Mesendoderm (in vitro differentiated cells): Measurements from ENCODE around the gene GK2. TPM values are rescaled to one million over a fixed set of nuclear protein-coding genes. Genes with fewer than 3 reads are reported as not detected.
A peak's percentile ranks its signal among the peaks of the same experiment; 100 is the strongest.

Source experiments
- DNase-seq: peaks from one replicate; pipeline ENCODE4 v3.0.0; 2013
- H2AK5ac ChIP-seq: 2 replicates; pipeline ENCODE4 v1.6.1; 2013; ENCODE audit warnings: low read length, inconsistent platforms
- H2BK120ac ChIP-seq: 2 replicates; pipeline ENCODE4 v1.6.1; 2013; ENCODE audit warnings: low read depth, mild to moderate bottlenecking, low read length, moderate library complexity, mixed read lengths
- H2BK15ac ChIP-seq: replicated peaks from 2 replicates; pipeline ENCODE4 v1.6.1; 2013; ENCODE audit warnings: low read depth, mild to moderate bottlenecking, moderate library complexity
- H2BK5ac ChIP-seq: 2 replicates; pipeline ENCODE4 v1.6.1; 2013; ENCODE audit warnings: low read length, inconsistent platforms
- H3K18ac ChIP-seq: 2 replicates; pipeline ENCODE4 v1.6.1; 2013; ENCODE audit warnings: mild to moderate bottlenecking, low read length, mixed read lengths
- H3K23ac ChIP-seq: one replicate; pipeline ENCODE4 v1.6.1; 2013; ENCODE audit warnings: low read length
- H3K27ac ChIP-seq: 2 replicates; pipeline ENCODE4 v1.5.1; 2013; ENCODE audit warnings: low read depth, mild to moderate bottlenecking, inconsistent platforms, low read length, moderate library complexity
- H3K27me3 ChIP-seq: 2 replicates; pipeline ENCODE4 v1.6.1; 2013; ENCODE audit warnings: low read length, control low read depth, mild to moderate bottlenecking, inconsistent platforms; ENCODE audit not compliant: insufficient read depth, poor library complexity
- H3K36me3 ChIP-seq: 2 replicates; pipeline ENCODE4 v1.6.1; 2013; ENCODE audit warnings: low read length, inconsistent platforms; ENCODE audit not compliant: control insufficient read depth, insufficient read depth
- H3K4ac ChIP-seq: one replicate; pipeline ENCODE4 v1.6.1; 2013; ENCODE audit warnings: low read depth, mild to moderate bottlenecking, low read length, moderate library complexity
- H3K4me1 ChIP-seq: 2 replicates; pipeline ENCODE4 v1.6.1; 2013; ENCODE audit warnings: low read depth, low read length, inconsistent platforms; ENCODE audit not compliant: control insufficient read depth
- H3K4me2 ChIP-seq: 2 replicates; pipeline ENCODE4 v1.6.1; 2013; ENCODE audit warnings: low read length
- H3K4me3 ChIP-seq: 2 replicates; pipeline ENCODE4 v1.5.1; 2013; ENCODE audit warnings: mild to moderate bottlenecking, low read length
- H3K56ac ChIP-seq: one replicate; pipeline ENCODE4 v1.6.1; 2013; ENCODE audit warnings: low read length
- H3K79me1 ChIP-seq: 2 replicates; pipeline ENCODE4 v1.6.1; 2013; ENCODE audit warnings: low read length, inconsistent platforms
- H3K79me2 ChIP-seq: 2 replicates; pipeline ENCODE4 v1.6.1; 2013; ENCODE audit warnings: mild to moderate bottlenecking, low read length; ENCODE audit not compliant: control insufficient read depth, insufficient read depth
- H3K9ac ChIP-seq: 2 replicates; pipeline ENCODE4 v1.6.1; 2013; ENCODE audit warnings: low read length, inconsistent platforms
- H4K5ac ChIP-seq: one replicate; pipeline ENCODE4 v1.6.1; 2013; ENCODE audit warnings: low read length
- H4K8ac ChIP-seq: one replicate; pipeline ENCODE4 v1.6.1; 2013; ENCODE audit warnings: low read depth, mild to moderate bottlenecking, control low read depth, low read length, moderate library complexity
- WGBS: extraction: QIAGEN DNeasy Blood & Tissue Kit; methylation state at CpG from one replicate; pipeline ENCODE4 v1.1.7; 2013; ENCODE audit warnings: low lambda C conversion rate, missing lambda C conversion rate; ENCODE audit not compliant: insufficient coverage; ENCODE audit errors: extremely low coverage; 5-methylcytosine and 5-hydroxymethylcytosine counted together
- polyA plus RNA-seq, 2 experiments: library from polyadenylated mRNA; stranded (reverse); fragments of 200-250 nt; gene quantifications; one replicate each; pipeline ENCODE4 v1.2.3, GENCODE V29; 2013

GK2 gene
- polyA plus RNA-seq (2013, experiment 1 of 2) = not detected
- not detected for polyA plus RNA-seq (2013, experiment 2 of 2)

- WGBS = no CpG with 5 or more reads among the region's 16 CpGs
- Histone ChIP-seq H3K23ac (no peak within 1 kb of the TSS), H3K4me1 (no peaks in the 10 kb centered on the region), H2BK15ac (no peak within 1 kb of the TSS), H3K79me2 (no peaks in the 10 kb centered on the region), H3K27me3 (no peaks in the 10 kb centered on the region), H2BK120ac (no peak within 1 kb of the TSS), H4K5ac (no peak within 1 kb of the TSS), H4K8ac (no peak within 1 kb of the TSS), H3K4me2 (no peak within 1 kb of the TSS), H3K36me3 (no peaks in the 10 kb centered on the region), H3K4ac (no peak within 1 kb of the TSS), H3K56ac (no peak within 1 kb of the TSS), H3K9ac (no peak within 1 kb of the TSS), H3K18ac (no peak within 1 kb of the TSS), H3K4me3 (no peak within 1 kb of the TSS), H2BK5ac (no peak within 1 kb of the TSS), H3K27ac (no peak within 1 kb of the TSS), H3K79me1 (no peaks in the 10 kb centered on the region), H2AK5ac (no peak within 1 kb of the TSS)
- no peak for DNase-seq
Measured at GRCh38 chr4:79408063-79408462, at the start of gene GK2. TSS of gene GK2 (minus strand) at chr4:79408228. CDS start at chr4:79408200, 28 bp downstream.

DNA sequence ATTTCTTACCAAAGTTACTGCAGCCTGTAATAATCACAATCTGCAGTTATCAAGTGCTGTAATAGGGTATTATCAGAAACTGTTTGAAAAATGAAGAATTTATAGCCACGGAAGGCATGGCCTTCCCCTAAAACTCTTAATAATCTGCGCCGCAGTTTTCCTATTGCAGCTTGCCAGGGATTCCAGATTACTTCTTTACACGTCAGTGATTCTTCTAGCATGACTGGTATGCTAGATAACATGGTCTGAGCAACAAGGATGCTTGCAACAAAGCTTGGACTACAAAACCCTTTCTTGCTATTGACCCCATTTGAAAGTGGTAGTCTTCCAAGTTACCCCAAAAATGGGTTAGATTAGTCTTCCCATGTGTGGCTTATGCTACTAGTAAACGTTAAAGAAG lies 47.2 kb upstream of the GK2 start:
- Histone ChIP-seq H2BK15ac (no peak overlapping the region), H3K23ac (no peak overlapping the region), H3K4ac (no peak overlapping the region), H3K56ac (no peak overlapping the region), H3K36me3 (no peaks in the 10 kb centered on the region), H3K9ac (no peak overlapping the region), H3K27me3 (no peaks in the 10 kb centered on the region), H3K4me1 (no peaks in the 10 kb centered on the region), H2BK120ac (no peak overlapping the region), H3K4me3 (no peak overlapping the region), H3K4me2 (no peak overlapping the region), H2AK5ac (no peak overlapping the region), H3K79me2 (no peaks in the 10 kb centered on the region), H2BK5ac (no peak overlapping the region), H4K5ac (no peak overlapping the region), H4K8ac (no peak overlapping the region), H3K27ac (no peak overlapping the region), H3K18ac (no peak overlapping the region), H3K79me1 (no peaks in the 10 kb centered on the region)
- WGBS = no CpG with 5 or more reads among the region's 5 CpGs
- DNase-seq = no peak

- H3K4ac ChIP-seq = no peak overlapping the region
- H2AK5ac ChIP-seq = no peak overlapping the region
- H3K27me3 ChIP-seq = no peaks in the 10 kb centered on the region
- H3K56ac ChIP-seq = no peak overlapping the region
- no peak overlapping the region for H2BK15ac ChIP-seq
- no peak overlapping the region for H3K9ac ChIP-seq
- H2BK5ac ChIP-seq = no peak overlapping the region
- H3K79me1 ChIP-seq = no peaks in the 10 kb centered on the region
- H3K4me3 ChIP-seq = no peak overlapping the region
- no peak overlapping the region for H3K27ac ChIP-seq
- no peaks in the 10 kb centered on the region for H3K4me1 ChIP-seq
- H4K8ac ChIP-seq = no peak overlapping the region
- no peaks in the 10 kb centered on the region for H3K36me3 ChIP-seq
- no peaks in the 10 kb centered on the region for H3K79me2 ChIP-seq
- no peak overlapping the region for H3K4me2 ChIP-seq
- WGBS = no CpG with 5 or more reads among the region's 2 CpGs
- no peak overlapping the region for H2BK120ac ChIP-seq
- no peak overlapping the region for H3K23ac ChIP-seq
- no peak for DNase-seq
- H3K18ac ChIP-seq = no peak overlapping the region
- no peak overlapping the region for H4K5ac ChIP-seq
Measured at GRCh38 chr4:79454656-79455055, 46.6 kb upstream of the GK2 start.

- H3K27ac ChIP-seq = no peak overlapping the region
- no peaks in the 10 kb centered on the region for H3K79me2 ChIP-seq
- H2BK5ac ChIP-seq = no peak overlapping the region
- H3K79me1 ChIP-seq = no peaks in the 10 kb centered on the region
- H3K9ac ChIP-seq = no peak overlapping the region
- H3K18ac ChIP-seq = no peak overlapping the region
- H3K36me3 ChIP-seq = no peaks in the 10 kb centered on the region
- no peak overlapping the region for H2BK15ac ChIP-seq
- no peak overlapping the region for H2AK5ac ChIP-seq
- no peak overlapping the region for H4K8ac ChIP-seq
- no peak overlapping the region for H2BK120ac ChIP-seq
- no peak overlapping the region for H3K56ac ChIP-seq
- H4K5ac ChIP-seq = no peak overlapping the region
- DNase-seq = no peak
- WGBS = no CpG with 5 or more reads among the region's 2 CpGs
- no peak overlapping the region for H3K23ac ChIP-seq
- no peak overlapping the region for H3K4me2 ChIP-seq
- H3K4me1 ChIP-seq = no peaks in the 10 kb centered on the region
- H3K27me3 ChIP-seq = no peaks in the 10 kb centered on the region
- no peak overlapping the region for H3K4ac ChIP-seq
- H3K4me3 ChIP-seq = no peak overlapping the region
Measured at GRCh38 chr4:79450053-79450452, 42.0 kb upstream of the GK2 start.

- no peaks in the 10 kb centered on the region for H3K36me3 ChIP-seq
- no peak overlapping the region for H4K5ac ChIP-seq
- H2BK5ac ChIP-seq = no peak overlapping the region
- H3K27ac ChIP-seq = no peak overlapping the region
- no peak overlapping the region for H3K4ac ChIP-seq
- H2AK5ac ChIP-seq = no peak overlapping the region
- no peak overlapping the region for H2BK120ac ChIP-seq
- no peak overlapping the region for H3K18ac ChIP-seq
- H3K27me3 ChIP-seq = no peaks in the 10 kb centered on the region
- H2BK15ac ChIP-seq = no peak overlapping the region
- no peak overlapping the region for H3K23ac ChIP-seq
- H3K9ac ChIP-seq = no peak overlapping the region
- no peaks in the 10 kb centered on the region for H3K79me2 ChIP-seq
- no peak overlapping the region for H3K56ac ChIP-seq
- no peak overlapping the region for H3K4me2 ChIP-seq
- WGBS = no CpG with 5 or more reads among the region's 4 CpGs
- H3K4me3 ChIP-seq = no peak overlapping the region
- no peak overlapping the region for H4K8ac ChIP-seq
- H3K4me1 ChIP-seq = no peaks in the 10 kb centered on the region
- no peak for DNase-seq
- H3K79me1 ChIP-seq = no peaks in the 10 kb centered on the region
Measured at GRCh38 chr4:79446145-79446544, 38.1 kb upstream of the GK2 start.

DNA sequence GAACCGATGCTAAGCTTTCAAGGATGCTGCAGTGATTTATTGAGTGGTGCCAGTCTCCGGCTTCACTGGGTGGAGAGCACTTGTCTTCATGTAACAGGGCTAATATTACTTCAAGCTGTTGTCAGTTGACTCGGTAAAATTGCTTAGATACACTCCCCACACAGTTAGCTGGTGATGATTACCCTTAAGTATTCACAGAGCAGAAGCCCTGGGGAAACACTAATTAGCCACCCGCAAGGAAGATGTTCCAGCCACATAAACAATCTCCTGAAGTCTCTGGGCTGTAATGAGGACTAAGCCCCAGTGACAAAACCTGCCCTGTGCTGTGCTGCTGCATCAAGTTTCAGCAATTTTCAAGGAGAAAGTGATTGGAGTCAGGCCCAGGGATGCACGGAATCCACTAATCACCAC lies 37.3 kb upstream of the GK2 start:
- H4K5ac ChIP-seq = no peak overlapping the region
- no peak overlapping the region for H3K4me3 ChIP-seq
- no peaks in the 10 kb centered on the region for H3K4me1 ChIP-seq
- H3K23ac ChIP-seq = no peak overlapping the region
- no peaks in the 10 kb centered on the region for H3K79me2 ChIP-seq
- H3K4ac ChIP-seq = no peak overlapping the region
- no peak overlapping the region for H2BK15ac ChIP-seq
- H3K27me3 ChIP-seq = no peaks in the 10 kb centered on the region
- WGBS = no CpG with 5 or more reads among the region's 5 CpGs
- no peaks in the 10 kb centered on the region for H3K79me1 ChIP-seq
- H3K27ac ChIP-seq = no peak overlapping the region
- H2BK5ac ChIP-seq = no peak overlapping the region
- H2BK120ac ChIP-seq = no peak overlapping the region
- H3K18ac ChIP-seq = no peak overlapping the region
- H3K56ac ChIP-seq = no peak overlapping the region
- no peak overlapping the region for H2AK5ac ChIP-seq
- DNase-seq = peak; percentile 71
- no peaks in the 10 kb centered on the region for H3K36me3 ChIP-seq
- H3K4me2 ChIP-seq = no peak overlapping the region
- no peak overlapping the region for H3K9ac ChIP-seq
- no peak overlapping the region for H4K8ac ChIP-seq
